ENCODE measurements around the gene BLOC1S5.
"Not testable (repeated sequence)": the region's sequence is repeated elsewhere in the genome, so short reads cannot be mapped to it uniquely, and the experiment has no call there.

Gene BLOC1S5

DNA sequence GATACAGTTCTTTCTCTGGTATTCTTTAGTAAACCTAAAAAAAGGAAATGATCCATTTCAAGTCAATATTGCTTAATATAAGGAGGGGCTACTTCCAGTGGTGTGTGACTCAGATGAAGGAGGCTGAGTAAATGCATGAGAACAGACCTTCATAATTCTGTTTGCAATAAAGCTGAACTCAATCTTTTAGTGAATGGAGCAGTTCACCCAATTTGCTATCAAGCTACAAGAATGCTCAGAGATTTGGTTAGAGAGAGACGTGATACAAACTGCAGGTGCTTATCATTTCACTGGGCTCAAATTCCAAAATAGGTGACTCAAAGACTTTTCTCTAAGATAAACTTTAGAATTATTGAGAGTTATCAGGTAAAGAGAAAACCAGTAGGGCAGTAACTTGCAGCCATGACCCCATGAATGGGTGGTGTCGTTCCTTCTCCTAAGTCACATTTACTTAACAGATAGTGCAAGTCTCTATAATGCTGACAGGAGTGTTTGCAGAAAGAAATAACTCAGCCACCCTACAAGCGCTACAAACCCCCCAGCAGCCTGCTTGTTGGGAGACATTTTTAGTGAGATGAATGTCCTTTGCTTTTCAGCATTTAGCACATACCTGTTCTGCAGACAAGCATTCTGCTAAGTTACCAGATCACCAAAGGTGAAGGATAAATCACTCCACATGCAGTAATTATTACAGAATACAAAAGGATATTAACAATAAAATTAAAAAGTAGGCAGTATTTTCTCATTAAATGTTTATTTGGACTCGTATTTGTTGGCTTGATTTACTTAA, 16.4 kb upstream of the BLOC1S5 start:
- DNase-seq, result peak; percentile 67

- DNase-seq, result no peak
Observed at GRCh38 chr6:8079126-8079525, 14.9 kb upstream of the BLOC1S5 start.

- DNase-seq, result no peak
Observed at GRCh38 chr6:8077991-8078390, 13.8 kb upstream of the BLOC1S5 start.

GRCh38 chr6:8075704-8076103, 11.5 kb upstream of the BLOC1S5 start:
- no peak for DNase-seq

- DNase-seq, result no peak
Observed at GRCh38 chr6:8075185-8075584, 11.0 kb upstream of the BLOC1S5 start.

GRCh38 chr6:8074213-8074612, 10.0 kb upstream of the BLOC1S5 start:
- DNase-seq, result no peak

GRCh38 chr6:8073758-8074157, 9.6 kb upstream of the BLOC1S5 start:
- DNase-seq, result no peak

- no peak for DNase-seq
Observed at GRCh38 chr6:8070718-8071117, 6.5 kb upstream of the BLOC1S5 start.

- DNase-seq, result no peak
Observed at GRCh38 chr6:8069631-8070284, 5.6 kb upstream of the BLOC1S5 start.

- no peak for DNase-seq
Observed at GRCh38 chr6:8069151-8069550, 5.0 kb upstream of the BLOC1S5 start.

DNA sequence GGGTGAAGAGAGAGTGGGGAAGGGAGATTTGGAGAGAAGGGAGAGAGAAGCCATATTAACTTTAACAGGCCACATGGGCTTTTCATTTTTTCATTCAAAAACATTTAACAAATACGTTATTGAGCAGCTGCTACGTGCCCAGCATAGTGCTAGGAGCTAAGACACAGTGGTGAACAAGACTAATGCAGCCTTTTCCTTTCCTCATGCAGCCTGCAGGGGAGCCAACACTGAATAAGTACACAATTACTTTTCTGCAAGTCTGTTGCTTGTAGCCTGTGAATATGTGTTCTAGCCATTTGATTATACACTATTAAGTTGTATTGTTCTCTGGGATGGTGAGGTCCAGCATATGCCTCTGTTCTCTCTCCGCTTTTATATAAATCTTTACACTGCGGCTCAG, 1.9 kb upstream of the BLOC1S5 start:
- no peak for DNase-seq

- peak; percentile 40 for DNase-seq
Observed at GRCh38 chr6:8065519-8065911, 1.3 kb upstream of the BLOC1S5 start.

DNA sequence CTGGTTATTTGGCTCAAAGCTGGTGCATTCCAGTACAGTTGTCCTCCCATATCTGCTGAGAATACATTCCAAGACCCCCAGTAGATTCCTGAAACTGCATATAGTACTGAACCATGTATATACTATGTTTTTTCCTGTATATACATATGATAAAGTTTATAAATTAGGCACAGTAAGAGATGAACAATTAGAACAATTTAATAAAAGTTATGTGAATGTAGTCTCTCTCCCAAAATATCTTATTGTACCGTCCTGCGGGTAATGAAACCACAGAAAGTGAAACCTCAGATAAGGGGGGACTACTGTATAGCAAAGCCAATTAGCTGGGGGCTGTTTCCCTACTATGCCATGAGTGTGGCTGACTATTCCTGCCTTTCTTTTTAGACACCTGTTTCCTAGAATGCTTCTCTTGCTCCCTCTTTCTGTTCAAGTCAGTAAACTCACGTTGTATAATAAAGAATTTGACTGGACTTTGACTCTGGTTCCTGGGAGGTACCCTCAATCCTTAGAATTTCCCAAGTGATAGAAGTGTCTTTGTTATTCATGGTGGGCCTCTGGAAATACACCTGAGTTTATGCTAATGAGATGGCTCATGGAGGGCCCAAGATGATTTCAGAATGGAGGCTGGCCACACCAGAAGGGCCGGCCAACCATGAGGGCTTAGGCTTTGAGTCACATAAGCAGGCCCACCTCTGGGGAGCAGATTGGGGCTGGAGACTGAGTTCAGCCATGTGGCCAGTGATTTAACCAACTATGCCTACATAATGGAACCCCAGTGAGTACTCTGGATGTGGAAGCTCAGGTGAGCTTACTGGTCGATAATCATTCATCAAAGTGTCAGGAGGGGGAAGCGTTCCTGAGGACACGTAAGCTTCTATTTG, 689 bp upstream of the BLOC1S5 start:
- no peak for DNase-seq

DNA sequence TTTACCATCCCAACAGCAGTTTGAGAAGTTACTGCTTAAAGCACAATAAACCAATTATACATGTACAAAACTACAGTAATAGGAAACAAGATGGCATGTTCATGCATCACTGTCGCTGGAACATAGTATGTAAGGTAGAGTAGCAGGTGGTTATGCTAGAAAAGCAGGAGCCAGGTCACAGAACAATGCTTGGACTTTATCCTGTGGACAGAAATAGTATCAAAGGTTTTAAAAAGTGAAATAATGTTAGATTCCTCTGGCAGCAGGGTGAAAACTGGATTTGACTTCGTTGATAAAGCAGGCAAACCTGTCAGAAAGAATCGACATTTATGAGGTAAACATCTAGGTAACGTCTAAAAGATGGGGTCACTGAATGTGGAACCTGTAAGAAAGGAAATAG, 2.5 kb downstream of the BLOC1S5 start:
- DNase-seq, result no peak

- no peak for DNase-seq
Observed at GRCh38 chr6:8060346-8060745, 3.8 kb downstream of the BLOC1S5 start.

DNA sequence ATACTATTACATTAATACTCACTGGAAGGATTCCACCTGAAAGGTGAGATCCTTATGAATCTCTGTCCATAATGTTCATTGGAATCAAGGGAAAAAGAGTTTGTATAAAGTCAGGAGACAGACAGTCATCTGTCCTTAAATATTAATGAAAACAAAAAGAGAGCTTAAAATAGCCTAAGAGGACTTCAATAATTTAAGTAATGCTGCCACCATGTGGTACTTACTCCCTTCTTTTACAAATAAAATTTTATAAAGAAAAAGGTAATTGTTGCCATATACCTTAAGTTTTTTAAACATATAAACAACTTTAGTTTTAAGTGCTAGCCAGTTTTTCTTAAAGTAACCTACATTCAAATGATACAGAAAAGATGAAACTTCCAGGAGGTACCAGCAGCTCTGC, 5.1 kb downstream of the BLOC1S5 start:
- DNase-seq, result no peak

DNA sequence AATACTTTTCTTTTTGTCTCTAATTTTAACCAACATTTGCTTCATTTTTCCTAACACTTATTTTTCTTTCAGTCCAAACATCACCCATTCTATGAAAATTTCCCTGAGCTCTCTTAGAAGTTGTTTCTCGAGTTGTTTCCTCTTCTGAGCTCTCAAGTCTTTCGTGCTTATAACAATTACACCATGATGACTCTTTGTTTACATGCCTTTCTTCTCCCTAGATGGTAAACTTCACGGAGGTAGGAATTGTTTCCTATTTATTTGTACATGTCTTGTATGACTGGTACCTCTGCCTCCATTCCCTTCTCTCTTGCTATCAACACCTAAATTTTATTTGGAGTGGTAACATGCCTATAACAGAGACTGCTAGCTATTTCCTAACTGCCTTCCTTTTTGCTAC, 6.4 kb downstream of the BLOC1S5 start:
- DNase-seq, result no peak

- DNase-seq, result no peak
Observed at GRCh38 chr6:8057263-8057662, 6.9 kb downstream of the BLOC1S5 start.

GRCh38 chr6:8054276-8054675, 9.9 kb downstream of the BLOC1S5 start:
- no peak for DNase-seq

DNA sequence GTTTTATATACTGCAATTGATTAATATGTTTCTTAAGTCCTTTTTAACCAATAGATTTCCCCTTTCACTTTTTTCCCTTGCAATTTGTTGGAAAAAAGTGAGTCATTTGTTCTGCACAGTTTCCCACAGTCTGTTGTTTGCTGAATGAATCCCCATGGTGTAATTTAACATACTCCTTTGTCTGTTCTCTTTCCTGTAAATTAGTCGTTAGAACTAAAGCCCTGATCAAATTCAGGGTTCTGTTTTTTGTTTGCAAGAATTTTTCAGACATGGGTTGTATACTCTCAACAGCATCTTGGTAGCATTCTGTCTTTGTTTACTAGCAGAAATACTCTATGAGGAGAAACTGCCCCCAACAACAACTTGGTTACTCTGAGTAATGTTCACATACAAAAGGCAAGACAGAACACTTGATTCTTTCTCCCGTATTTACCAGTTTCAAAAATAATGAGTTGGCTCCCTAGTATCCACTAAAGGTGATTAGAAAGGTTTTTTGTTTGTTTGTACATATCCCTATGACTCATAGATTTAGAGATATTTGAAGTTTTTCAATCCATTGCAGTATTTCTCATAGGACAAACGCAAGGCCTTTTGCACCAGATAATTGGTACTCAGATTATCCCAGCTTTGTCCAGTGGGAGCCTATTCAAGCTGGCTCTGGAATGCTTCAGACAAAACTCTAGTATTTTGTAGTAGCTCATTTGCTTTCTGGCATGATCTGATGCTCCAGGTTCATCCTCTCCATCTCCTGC, 16.5 kb downstream of the BLOC1S5 start:
- DNase-seq, result no peak

DNA sequence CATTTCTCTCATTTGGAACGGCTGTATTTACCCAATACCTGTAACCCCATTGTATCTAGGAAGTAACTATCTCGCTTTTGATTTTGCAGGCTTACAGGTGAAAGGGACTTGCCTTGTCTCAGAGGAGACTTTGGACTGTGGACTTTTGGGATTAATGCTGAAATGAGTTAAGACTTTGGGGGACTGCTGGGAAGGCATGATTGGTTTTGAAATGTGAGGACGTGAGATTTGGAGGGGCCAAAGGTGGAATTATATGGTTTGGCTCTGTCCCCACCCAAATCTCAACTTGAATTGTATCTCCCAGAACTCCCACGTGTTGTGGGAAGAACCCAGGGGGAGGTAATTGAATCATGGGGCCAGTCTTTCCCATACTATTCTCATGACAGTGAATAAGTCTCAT, 18.4 kb downstream of the BLOC1S5 start:
- not testable (repeated sequence) for DNase-seq

DNA sequence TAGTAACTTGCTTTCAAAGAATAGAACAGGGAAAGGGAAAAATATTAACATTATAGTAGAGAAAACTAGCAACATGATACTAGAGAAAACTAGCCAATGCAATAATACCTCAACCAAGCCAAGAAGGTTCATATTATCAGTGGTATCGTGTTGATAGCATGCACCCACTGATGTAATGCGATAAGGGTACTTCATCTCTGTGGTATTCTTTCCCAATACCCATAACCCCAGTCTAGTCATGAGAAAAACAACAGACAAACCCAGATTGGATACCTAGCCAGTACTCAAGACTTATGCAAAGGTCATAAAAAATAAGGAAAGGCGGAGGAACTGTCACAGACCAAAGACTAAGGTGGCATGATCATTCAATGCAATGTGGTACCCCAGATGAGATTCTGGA, 21.0 kb downstream of the BLOC1S5 start:
- DNase-seq, result no peak
